HCT116 (cell line): ENCODE data around the gene CLDN10.

ENCODE experiments used
- CEBPB ChIP-seq: IDR thresholded peaks from 2 replicates; pipeline ENCODE4 v1.6.1; 2012; ENCODE audit warnings: low read depth
- CTCF ChIP-seq, 3 experiments: fragments of 200-600 bp in 1 of 3; sonication (generic) in 1 of 3; IDR thresholded peaks in 2 of 3; conservative IDR thresholded peaks in 1 of 3; 2 replicates each; pipeline ENCODE4 v1.5.1; 2012 to 2017; ENCODE audit warnings: low read depth in 2 of 3, low read length in 2 of 3, antibody characterized with exemption in 1 of 3, borderline replicate concordance in 1 of 3, control low read depth in 1 of 3, mild to moderate bottlenecking in 1 of 3, mixed read lengths in 1 of 3, mixed run types in 1 of 3, moderate library complexity in 1 of 3; ENCODE audit not compliant: insufficient read depth in 1 of 3
- ELF1 ChIP-seq: IDR thresholded peaks from 2 replicates; pipeline ENCODE4 v1.6.1; 2012; ENCODE audit warnings: low read depth, borderline replicate concordance
- EZH2 ChIP-seq: fragments of 200-600 bp; sonication (generic); IDR thresholded peaks from 2 replicates; pipeline ENCODE4 v1.6.1; 2017; ENCODE audit warnings: antibody characterized with exemption, mixed run types
- EZH2phosphoT487 ChIP-seq: fragments of 200-600 bp; IDR thresholded peaks from 2 replicates; pipeline ENCODE4 v1.6.1; 2018; ENCODE audit warnings: antibody characterized with exemption, borderline replicate concordance
- JUND ChIP-seq: IDR thresholded peaks from 2 replicates; pipeline ENCODE4 v1.6.1; 2012
- MAX ChIP-seq: IDR thresholded peaks from 2 replicates; pipeline ENCODE4 v1.6.1; 2012
- POLR2A ChIP-seq: IDR thresholded peaks from 2 replicates; pipeline ENCODE4 v1.7.0; 2011; ENCODE audit warnings: borderline replicate concordance; ENCODE audit not compliant: insufficient read depth, insufficient read length; ENCODE audit errors: extremely low read depth
- POLR2AphosphoS5 ChIP-seq: IDR thresholded peaks from 2 replicates; pipeline ENCODE4 v1.6.1; 2011; ENCODE audit warnings: mild to moderate bottlenecking, low read depth, low read length, moderate library complexity
- RAD21 ChIP-seq: IDR thresholded peaks from 2 replicates; pipeline ENCODE4 v1.6.1; 2012; ENCODE audit warnings: low read depth, mild to moderate bottlenecking
- TCF7L2 ChIP-seq: IDR thresholded peaks from 2 replicates; pipeline ENCODE4 v1.7.0; 2011; ENCODE audit warnings: borderline replicate concordance, inconsistent platforms; ENCODE audit not compliant: insufficient read depth, insufficient read length; ENCODE audit errors: extremely low read depth
- ZNF274 ChIP-seq: fragments of 200-500 bp; sonication (Bioruptor generic); IDR thresholded peaks from 2 replicates; pipeline ENCODE4 v1.6.1; 2014; ENCODE audit warnings: mild to moderate bottlenecking, low read depth, low read length, inconsistent platforms

- TF ChIP-seq POLR2A (no peak), EZH2 (no peak), RAD21 (no peak), CEBPB (no peak), CTCF (IDR thresholded peaks at IDR 0.05 in 2 of 3, conservative IDR thresholded peaks at IDR 0.05 in 1 of 3; ENCODE audit: borderline replicate concordance in 1 of 3, insufficient read depth in 1 of 3, low read depth in 2 of 3, low read length in 2 of 3) (no peak), ELF1 (no peak), JUND (no peak), POLR2AphosphoS5 (no peak), MAX (no peak), TCF7L2 (no peak), ZNF274 (no peak), EZH2phosphoT487 (no peak)
Measured at GRCh38 chr13:95512957-95513356, 39.6 kb upstream of the CLDN10 start.
